IMR-90 (cell line): ENCODE results near the gene FOXP1.

Source experiments
- BHLHE40 ChIP-seq: fragments of 150-350 bp; IDR thresholded peaks from 2 replicates; pipeline ENCODE4 v1.6.1; 2016; ENCODE audit warnings: mild to moderate bottlenecking, low read depth, low read length
- MAZ ChIP-seq: IDR thresholded peaks from 2 replicates; pipeline ENCODE4 v1.6.1; 2012; ENCODE audit warnings: low read depth, mild to moderate bottlenecking, low read length, improper control_type of control experiment, moderate library complexity, borderline replicate concordance
- RFX5 ChIP-seq: IDR thresholded peaks from 2 replicates; pipeline ENCODE4 v1.8.0; 2012; ENCODE audit warnings: low read depth, mild to moderate bottlenecking, low read length, moderate library complexity
- TF ChIP-seq, protein P1 (sequence below): conservative IDR thresholded peaks from 2 replicates; pipeline ENCODE4 v1.5.1; 2012; ENCODE audit warnings: mild to moderate bottlenecking, low read depth, low read length, improper control_type of control experiment

DNA sequence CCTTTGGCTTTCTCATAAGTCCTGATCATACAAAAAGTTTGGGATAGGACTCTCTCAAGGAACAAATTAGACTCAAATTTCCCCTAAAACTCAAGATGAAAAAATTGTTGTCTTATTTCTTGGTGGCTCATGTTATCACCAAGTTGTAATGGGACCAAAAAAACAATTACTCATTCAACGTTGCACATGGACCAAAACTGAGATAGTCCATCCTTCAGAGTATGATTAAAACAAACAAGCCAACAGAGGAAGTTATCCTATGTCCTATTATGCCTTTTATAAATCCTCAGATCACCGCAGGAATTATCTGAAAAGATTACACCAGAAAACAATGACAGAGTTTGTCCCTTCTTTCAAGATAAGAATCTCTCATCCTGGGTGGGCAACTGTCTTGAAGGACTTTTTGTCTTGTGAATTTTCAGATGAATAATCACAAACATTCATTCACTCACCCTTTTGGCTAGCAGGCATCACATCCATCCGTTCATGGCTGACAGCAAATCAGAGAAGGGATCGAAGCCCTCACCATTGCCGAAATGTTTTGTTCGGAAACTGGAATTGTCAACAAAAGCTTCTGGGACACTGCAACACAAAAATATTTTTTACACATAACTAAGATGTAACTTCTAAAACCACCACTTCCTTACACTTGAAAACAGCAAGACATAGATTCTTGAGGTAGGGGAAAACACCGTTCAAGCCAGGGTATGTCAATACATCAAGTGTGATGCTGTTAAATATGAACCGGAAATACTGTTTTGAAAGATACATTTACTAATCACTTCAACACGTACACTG lies 90.4 kb downstream of the FOXP1 start:
- TF ChIP-seq, protein P1, sequence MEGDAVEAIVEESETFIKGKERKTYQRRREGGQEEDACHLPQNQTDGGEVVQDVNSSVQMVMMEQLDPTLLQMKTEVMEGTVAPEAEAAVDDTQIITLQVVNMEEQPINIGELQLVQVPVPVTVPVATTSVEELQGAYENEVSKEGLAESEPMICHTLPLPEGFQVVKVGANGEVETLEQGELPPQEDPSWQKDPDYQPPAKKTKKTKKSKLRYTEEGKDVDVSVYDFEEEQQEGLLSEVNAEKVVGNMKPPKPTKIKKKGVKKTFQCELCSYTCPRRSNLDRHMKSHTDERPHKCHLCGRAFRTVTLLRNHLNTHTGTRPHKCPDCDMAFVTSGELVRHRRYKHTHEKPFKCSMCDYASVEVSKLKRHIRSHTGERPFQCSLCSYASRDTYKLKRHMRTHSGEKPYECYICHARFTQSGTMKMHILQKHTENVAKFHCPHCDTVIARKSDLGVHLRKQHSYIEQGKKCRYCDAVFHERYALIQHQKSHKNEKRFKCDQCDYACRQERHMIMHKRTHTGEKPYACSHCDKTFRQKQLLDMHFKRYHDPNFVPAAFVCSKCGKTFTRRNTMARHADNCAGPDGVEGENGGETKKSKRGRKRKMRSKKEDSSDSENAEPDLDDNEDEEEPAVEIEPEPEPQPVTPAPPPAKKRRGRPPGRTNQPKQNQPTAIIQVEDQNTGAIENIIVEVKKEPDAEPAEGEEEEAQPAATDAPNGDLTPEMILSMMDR = no peak
- TF ChIP-seq MAZ (no peak), RFX5 (no peak), BHLHE40 (no peak)
